H7 (cell line): ENCODE measurements around the gene RAP1GAP. TPM values are rescaled to one million over a fixed set of nuclear protein-coding genes. Genes with fewer than 3 reads are reported as not detected.

ENCODE experiments used
- DNase-seq: peaks from one replicate; pipeline ENCODE4 v3.0.0; 2012
- H3K27me3 ChIP-seq: 2 replicates; pipeline ENCODE4 v1.6.0; 2011; ENCODE audit warnings: mild to moderate bottlenecking, low read length; ENCODE audit not compliant: control insufficient read depth, insufficient read depth
- H3K36me3 ChIP-seq: replicated peaks from 2 replicates; pipeline ENCODE4 v1.5.1; 2011; ENCODE audit warnings: low read length; ENCODE audit not compliant: control insufficient read depth, insufficient read depth
- H3K4me3 ChIP-seq: 2 replicates; pipeline ENCODE4 v1.5.1; 2011; ENCODE audit warnings: low read depth, mild to moderate bottlenecking, control low read depth, low read length, moderate library complexity; ENCODE audit not compliant: insufficient read depth
- total RNA-seq: library from RNA; depleted of rRNA; stranded (reverse); fragments of >200 nt; shearing (Covaris generic); gene quantifications from 2 replicates; pipeline ENCODE4 v1.2.3, GENCODE V29; 2014

The RAP1GAP gene
- total RNA-seq, 1 experiment from 2014 or later, result 9.4 TPM

DNA sequence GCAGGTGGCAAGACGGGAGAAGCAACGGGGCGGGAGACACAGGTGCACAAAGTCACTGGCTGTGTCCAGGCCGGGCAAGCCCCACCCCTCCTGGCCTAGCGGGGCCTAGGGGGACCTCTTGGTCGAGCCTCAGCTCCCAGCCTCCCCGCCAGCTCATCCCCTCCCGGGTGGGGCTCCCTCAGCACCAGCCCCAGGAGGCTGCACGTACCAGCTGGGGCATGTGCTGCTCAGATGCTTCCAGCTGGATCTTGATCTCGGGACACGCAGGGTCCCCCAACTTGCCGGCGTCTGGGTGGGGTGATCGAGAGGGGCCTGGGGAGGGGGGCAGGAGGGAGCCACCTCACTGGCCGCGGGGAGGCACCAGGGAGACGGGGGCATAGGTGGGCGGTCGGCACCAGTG is 71.4 kb downstream of the RAP1GAP start:
- Histone ChIP-seq H3K36me3 (no peaks in the 10 kb centered on the region), H3K4me3 (no peak overlapping the region), H3K27me3 (no peaks in the 10 kb centered on the region)
- DNase-seq, result no peak

DNA sequence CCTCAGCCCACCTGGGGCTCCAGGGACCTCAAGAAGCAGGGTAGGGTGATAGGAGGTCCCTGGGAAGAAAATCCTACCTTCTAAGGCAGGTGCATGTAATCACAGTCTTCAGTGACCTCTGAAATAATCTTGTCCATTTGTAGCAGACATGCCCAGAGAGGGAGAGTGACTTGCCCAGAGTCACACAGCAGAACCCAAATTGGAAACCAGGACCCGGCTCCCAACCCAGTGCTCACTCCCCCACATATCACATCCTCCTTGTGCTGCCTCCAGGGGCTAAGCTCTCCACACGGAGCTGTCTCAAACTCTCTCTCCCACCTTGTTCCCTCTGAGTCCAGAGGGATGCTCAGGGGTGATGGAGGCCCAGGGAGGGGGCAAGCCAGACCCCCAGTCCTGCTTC is 72.5 kb downstream of the RAP1GAP start:
- H3K4me3 ChIP-seq, result no peak overlapping the region
- DNase-seq, result no peak
- no peaks in the 10 kb centered on the region for H3K27me3 ChIP-seq
- no peaks in the 10 kb centered on the region for H3K36me3 ChIP-seq

DNA sequence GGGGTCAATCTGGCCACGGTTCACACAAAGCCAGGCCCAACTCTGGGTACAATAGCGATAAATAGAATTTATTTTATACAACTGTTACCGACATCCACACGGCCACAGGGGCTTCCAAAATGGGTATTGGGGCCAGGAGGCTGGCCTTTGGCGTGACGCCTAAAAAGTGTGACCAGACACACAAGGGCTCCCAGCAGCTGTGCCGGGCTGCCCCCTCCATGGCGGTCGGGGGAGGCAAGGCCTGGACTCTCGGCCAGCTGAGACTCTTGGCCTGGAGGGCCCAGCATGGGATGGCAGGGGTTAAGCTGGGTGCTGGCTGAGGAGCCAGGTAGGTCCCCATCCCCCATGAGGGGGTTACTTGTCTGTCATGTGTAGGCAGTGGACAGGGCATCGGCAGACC is 73.0 kb downstream of the RAP1GAP start:
- DNase-seq, result no peak
- Histone ChIP-seq H3K36me3 (no peaks in the 10 kb centered on the region), H3K27me3 (no peaks in the 10 kb centered on the region; the same call in 1 of the 2 replicates), H3K4me3 (no peak overlapping the region)

DNA sequence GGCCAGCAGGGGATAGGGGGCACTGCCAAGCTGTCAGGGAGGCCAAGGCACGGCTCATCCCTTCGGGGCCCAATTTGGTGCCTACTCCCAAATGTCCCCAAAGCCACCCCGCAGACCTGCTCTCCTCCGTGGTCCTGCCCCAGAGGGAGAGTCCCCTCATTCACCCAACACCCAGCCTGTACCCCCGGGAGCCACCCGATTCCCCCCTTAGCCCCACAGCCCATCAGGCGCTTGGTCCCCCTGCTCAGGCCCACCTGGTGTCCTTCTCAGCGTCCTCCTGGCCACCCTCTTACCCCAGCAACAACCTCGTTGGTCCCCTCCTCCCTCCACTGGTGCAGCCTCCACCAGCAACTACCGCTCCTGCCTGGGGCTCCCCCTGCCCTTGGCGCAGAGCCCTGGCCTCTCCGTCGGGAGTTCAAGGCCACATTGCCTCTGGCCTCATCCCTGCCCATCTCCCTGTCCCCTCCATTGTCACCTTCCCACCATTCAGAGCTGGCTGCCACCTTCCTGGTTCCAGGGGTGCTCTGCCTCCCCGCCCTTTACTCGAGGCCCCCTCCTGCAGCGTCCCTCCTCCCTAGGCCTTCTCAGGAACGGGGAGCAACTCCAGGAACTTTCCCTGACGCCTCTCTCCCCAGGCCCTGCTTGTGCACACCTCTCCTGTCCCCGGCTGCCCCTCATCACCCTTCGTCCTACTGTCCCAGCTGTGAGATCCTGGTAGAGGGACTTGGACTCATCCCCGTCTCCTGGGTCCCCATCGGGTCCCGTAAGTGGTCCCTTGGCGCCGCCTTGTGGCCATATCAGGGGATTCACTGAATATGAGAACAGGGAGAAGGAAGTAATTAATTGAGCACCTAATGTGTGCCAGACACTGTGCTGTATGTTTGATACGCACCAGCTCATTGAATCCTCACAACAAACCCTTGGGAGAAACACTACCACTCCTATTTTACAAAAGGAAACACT is 73.9 kb downstream of the RAP1GAP start:
- H3K4me3 ChIP-seq, result no peak overlapping the region
- no peaks in the 10 kb centered on the region; the same call in 1 of the 2 replicates for H3K27me3 ChIP-seq
- DNase-seq, result peak; percentile 96
- no peaks in the 10 kb centered on the region for H3K36me3 ChIP-seq

DNA sequence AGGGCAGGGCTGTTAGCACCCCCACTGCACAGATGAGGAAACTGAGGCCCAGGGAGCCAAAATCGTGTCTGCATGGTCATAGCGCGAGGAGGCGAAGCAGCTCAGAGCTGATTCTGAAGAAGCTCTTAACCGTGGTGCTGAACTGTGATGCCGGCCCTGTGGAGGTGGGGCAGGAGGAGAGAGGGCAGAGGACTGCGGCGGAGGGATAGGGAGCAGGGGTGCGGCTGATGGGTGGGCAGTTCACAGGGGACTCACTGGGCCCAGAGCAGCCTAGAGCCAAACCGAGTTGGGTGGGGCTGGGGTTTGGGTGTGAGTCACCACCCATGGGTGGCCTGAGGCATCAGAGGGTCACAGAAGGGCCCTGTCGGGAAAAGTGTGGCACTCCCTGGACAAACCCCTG is 74.7 kb downstream of the RAP1GAP start:
- H3K4me3 ChIP-seq, result no peak overlapping the region
- no peak for DNase-seq
- H3K27me3 ChIP-seq, result no peaks in the 10 kb centered on the region; the same call in 1 of the 2 replicates
- H3K36me3 ChIP-seq, result no peaks in the 10 kb centered on the region

DNA sequence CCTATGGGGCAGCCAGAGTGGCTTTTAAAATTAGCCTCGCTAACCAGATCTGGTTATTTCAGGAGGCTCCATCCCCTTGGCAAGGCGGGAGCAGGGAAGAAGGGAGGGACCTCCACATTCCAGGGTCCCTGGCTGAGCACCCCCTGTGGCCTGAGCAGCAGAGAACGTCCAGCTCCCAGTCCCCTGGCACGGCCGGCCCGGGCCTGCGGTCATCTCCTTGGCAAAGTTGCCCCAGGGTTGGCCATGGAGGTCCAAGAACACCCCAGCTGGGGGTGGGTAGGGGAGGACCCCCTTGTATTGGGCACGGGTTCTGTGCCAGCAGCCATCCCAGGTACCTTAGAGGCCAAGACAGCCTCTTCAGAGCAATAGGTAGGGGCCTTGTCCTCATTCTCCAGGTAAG is 75.9 kb downstream of the RAP1GAP start:
- DNase-seq, result no peak
- H3K36me3 ChIP-seq, result no peaks in the 10 kb centered on the region
- H3K27me3 ChIP-seq, result no peaks in the 10 kb centered on the region; the same call in 1 of the 2 replicates
- H3K4me3 ChIP-seq, result no peak overlapping the region

DNA sequence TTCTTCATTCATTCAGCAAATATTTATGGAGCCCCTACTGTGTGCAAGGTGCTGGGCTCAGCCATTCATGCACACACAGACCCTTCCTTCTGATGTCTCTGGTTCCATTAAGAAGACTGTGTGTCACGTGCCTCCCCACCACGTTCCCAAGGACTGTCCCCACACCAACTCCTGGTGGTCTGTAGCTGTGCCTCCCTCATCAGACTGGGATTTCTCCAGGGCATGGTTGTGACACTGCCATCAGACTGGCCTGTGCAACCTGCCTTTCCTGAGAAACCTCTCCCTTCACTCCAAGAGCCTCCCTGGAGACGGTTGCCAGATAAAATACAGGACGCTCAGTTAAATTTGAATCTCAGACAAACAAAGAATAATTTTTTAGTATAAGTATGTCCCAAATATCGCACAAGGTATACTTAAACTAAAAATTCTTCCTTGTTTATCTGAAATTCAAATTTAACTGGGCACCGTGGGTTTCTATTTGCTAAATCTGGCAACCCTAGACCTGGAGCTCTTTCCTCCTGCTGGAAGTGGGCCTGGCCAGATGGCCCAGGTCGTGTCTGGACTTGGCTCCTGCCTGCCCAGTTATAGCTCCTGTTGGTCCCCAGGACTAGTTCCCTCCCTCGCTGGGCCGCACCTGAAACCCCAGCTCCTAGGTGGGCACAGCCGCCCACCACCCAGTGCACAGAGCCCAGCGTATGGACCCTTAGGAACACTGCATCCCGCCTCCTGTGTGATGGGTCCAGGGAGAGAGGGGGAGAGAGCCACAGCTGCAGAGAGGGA is 76.9 kb downstream of the RAP1GAP start:
- DNase-seq, result no peak
- H3K36me3 ChIP-seq, result no peaks in the 10 kb centered on the region
- no peak overlapping the region for H3K4me3 ChIP-seq
- H3K27me3 ChIP-seq, result no peaks in the 10 kb centered on the region; the same call in 1 of the 2 replicates

DNA sequence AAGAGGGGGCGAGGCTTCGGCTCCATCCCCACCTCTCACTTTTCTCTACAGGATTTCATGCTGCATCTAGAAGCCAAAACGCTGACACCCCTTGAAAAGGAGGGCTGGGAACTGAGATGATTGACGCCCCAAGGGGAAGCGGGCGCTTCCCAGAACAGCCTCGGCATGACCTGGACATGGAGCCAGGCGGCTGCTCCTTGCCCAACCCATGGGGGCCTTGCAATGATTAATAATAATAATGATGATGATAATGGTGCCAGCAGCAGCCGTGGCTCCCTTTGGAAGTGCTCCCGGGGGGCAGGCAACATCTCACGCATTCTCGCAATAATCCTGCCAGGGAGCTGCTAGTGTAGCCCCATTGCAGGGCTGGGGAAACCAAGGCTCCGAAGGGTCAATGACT is 78.2 kb downstream of the RAP1GAP start:
- Histone ChIP-seq H3K36me3 (no peaks in the 10 kb centered on the region), H3K4me3 (no peak overlapping the region), H3K27me3 (peaks cover 3% of the 10 kb centered on the region; the same call in 1 of the 2 replicates)
- no peak for DNase-seq

DNA sequence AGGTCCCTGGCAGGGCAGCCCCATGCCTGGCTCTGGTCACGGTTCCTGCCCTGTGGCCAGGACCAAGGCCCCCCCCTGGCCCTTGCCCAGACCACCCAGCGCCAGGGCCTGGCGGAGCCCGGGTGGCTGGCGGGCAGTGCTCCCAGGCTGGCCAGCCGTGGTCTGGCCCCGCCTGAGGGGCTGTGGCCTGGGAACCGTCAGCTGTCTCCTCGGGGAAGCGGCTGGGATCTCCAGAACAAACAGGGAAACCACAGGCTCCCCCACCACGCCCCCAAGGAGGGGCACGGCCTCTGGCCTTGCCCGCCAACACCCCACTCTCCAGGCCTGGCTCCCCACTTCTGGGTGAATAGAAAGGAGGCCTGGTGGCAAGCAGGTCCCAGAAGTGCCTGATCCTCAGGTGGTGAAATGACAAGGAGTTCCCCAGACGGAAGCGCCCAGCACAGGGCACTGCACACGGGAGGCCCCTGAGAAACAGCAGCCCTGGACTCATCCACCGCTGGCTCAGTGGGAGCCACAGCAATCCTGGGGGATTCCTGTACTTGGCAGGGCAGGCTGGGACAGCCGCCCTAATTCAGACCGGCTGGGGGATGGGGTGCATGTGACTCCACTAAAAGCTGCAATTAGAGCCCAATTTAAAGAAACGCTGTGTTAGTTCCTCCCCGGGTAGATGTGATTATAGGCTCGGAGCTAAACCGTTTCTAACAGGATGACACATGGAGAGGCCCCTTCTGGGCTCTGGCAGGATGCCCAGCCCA is 78.9 kb downstream of the RAP1GAP start:
- no peak overlapping the region for H3K4me3 ChIP-seq
- DNase-seq, result peak; percentile 74
- H3K36me3 ChIP-seq, result no peaks in the 10 kb centered on the region
- H3K27me3 ChIP-seq, result peaks cover 3% of the 10 kb centered on the region; the same call in 1 of the 2 replicates

DNA sequence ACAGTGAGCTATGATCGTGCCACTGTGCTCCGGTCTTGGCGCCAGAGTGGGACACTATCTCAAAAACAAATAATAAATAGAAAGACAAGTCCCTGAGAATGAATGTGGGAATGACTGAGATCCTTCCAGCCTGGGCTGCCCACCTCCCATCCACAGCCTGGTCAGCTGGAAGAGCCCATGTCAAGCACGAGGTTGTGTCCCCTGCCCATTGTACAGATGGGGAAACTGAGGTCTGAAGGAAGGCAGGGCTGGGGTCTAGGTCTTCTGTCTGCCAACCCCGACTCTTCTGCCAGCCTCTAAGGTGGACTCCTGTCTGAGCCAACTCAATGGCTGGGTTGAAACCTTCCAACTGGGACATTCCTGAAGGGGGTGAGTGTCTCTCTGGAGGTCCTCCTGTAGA is 79.5 kb downstream of the RAP1GAP start:
- H3K27me3 ChIP-seq, result peaks cover 3% of the 10 kb centered on the region; the same call in 1 of the 2 replicates
- H3K4me3 ChIP-seq, result no peak overlapping the region
- no peaks in the 10 kb centered on the region for H3K36me3 ChIP-seq
- DNase-seq, result no peak

DNA sequence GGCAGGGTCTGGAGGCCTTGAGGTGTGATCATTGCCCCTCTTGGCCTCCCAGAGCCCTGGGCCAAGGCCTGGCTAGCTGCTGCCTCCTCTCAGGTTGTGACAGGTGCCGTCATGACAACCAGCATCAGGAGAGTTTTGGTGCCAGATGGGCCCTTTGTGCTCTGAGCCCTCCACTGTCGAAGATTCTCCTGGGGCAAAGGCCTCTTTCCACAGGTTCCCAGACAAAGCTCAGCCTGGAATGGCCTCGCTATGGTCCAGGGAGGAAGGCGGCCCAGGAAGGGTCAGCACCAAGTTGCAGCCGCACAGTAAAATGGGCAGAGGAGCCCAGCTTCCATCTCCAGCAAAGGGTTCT is 81.6 kb downstream of the RAP1GAP start:
- no peak for DNase-seq
- Histone ChIP-seq H3K27me3 (peaks cover 3% of the 10 kb centered on the region; the same call in 1 of the 2 replicates), H3K4me3 (no peak overlapping the region), H3K36me3 (no peaks in the 10 kb centered on the region)

DNA sequence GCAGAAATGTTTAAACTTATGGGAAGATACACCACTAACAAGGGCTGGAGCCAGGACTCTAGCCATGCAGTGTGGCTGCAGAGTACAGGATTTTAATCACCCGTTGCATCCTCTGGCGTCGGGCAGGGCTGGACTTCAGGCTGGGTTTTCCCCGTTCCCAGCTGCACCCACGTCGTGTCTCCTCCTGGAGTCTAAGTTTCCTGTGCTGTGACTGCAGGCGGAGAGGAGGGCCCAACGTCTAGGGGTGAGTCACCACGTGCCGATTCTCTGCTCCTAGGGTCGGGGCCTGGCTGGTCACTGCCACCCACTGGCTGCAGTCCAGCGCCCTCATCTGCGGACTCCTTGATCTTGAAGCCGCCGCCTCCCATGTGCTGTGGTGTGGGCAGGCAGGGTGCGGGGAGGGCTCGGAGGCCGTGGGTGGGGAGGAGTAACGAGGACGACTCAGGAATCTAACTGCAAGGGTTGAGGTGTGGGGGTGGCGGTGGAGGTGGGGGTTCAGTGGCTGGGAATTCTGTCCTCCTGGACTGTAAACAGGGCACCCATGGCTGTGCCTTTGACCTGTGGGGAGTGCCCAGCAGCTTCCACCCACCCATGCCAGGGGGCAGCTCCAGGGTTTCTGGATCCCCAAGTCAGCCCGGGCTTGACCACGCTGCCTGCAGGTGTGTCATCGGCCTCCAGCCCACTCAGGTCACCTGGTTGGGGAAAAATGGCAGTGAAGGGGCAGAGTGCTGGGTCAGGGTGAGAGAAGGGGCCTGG is 82.1 kb downstream of the RAP1GAP start:
- H3K27me3 ChIP-seq, result peaks cover 3% of the 10 kb centered on the region; the same call in 1 of the 2 replicates
- no peak overlapping the region for H3K4me3 ChIP-seq
- no peaks in the 10 kb centered on the region for H3K36me3 ChIP-seq
- DNase-seq, result peak; percentile 85

DNA sequence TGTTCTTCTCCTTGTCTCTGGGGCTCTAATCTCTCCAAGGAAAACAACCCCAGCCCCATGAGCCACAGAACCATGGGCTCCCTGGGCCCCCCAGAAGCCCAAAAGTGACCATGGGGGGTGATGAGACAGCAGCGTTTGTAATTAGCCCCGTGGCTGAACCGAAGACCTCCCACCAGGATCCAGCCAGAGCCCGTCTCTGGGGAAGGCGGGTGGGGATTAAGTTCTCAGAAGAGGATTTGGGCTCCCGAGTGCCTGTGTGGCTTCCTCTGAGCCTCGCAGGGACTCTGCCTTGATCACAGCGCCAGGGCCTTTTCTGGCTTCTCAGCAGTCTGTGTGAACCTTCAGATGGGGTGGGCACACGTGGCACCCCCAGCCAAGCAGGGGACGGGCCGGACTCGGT is 82.9 kb downstream of the RAP1GAP start:
- no peak overlapping the region for H3K4me3 ChIP-seq
- H3K27me3 ChIP-seq, result peaks cover 3% of the 10 kb centered on the region; the same call in 1 of the 2 replicates
- H3K36me3 ChIP-seq, result no peaks in the 10 kb centered on the region
- peak; percentile 79 for DNase-seq

DNA sequence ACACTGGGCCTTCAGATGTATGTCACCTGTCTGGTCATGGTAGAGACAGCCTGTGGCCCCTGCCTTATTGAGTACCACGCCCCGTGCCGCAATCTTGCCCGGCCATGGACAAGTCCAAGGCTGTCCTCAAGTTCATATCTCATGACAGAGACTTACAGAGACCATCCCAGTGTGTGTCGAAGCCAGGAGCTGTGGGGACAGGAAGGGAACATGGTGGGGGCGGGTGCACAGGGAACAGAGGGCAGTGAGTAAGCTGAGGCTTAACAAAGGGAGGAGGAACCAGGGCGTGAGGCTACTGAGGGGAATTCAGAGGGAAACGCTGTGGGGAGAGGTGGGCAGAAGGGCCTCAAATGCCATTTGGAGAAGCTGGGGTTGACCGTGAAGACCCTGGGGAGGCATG is 84.1 kb downstream of the RAP1GAP start:
- no peak for DNase-seq
- H3K36me3 ChIP-seq, result no peaks in the 10 kb centered on the region
- H3K4me3 ChIP-seq, result no peak overlapping the region
- peaks cover 3% of the 10 kb centered on the region; the same call in 1 of the 2 replicates for H3K27me3 ChIP-seq
